GM19328 (cell line): ENCODE data around the gene SLC36A1.
"Not testable (repeated sequence)": the region's sequence is repeated elsewhere in the genome, so short reads cannot be mapped to it uniquely, and the experiment has no call there.

ENCODE experiments used
- ATAC-seq: cut with Tn5 transposase; IDR thresholded peaks from one replicate; pipeline ENCODE4 v1.9.1; 2021; ENCODE audit warnings: mild to moderate bottlenecking, moderate library complexity; ENCODE audit not compliant: unreplicated experiment

The SLC36A1 gene

GRCh38 chr5:151483176-151483575 is 35.8 kb downstream of the SLC36A1 start:
- no peak for ATAC-seq

GRCh38 chr5:151483647-151484046 is 36.2 kb downstream of the SLC36A1 start:
- no peak for ATAC-seq

DNA sequence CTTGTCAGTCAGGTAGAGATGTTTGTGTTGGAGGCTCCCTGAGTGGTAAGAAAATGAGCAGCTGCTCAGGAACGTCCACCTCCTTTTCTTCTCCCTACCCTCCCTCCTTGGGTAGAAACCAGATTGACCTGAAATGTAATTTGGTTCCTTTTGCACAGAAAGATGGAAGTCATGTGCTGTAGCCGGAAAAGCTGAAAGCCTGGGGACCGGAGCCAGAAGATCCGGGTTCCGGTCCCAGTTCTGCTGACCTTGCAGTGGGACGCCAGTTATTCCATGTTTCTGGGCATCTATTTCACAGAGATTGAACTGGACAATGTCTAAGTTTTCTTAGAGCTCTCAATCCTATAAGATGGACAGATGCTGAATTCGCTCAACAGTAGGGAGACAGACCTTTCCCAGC is 40.1 kb downstream of the SLC36A1 start:
- no peak for ATAC-seq

DNA sequence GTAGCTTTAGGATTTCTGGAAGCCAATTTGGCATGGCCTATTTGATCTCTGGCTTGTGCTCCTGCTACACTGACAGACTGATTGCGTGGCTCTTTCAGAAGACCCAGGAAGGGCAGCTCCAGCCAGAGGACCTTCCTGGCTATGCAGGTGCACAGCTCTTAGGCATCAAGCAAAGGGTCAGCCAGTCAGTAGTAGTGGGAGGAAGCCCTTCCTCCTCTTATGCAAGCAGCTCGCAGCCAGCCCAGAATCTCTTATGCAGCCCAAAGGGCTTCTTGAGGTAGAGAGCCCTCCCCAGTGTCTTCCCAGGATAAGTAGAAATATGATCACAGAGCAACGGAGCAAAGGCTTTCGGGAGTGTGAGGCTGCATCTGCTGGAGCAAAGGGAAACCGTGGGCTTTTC is 43.2 kb downstream of the SLC36A1 start:
- ATAC-seq = no peak

DNA sequence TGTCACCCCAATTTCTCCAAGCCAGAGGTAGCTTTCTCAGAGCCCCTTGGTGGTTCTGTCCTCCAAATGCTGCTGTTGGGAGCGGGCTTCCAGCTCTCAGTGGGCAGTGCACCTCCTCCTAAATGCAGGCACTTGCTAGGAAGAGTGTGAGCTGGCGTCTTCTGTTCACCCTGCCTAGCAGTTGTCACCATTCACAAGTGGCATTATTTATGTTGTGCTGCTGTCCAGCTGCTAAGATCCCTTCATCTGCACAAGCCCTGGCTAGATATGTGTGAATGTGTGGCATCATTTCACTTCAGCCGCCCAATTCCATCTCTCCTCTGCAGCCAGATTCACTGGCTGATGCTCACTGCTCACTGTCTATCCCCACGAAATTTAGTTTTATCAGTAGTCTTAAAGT is 43.7 kb downstream of the SLC36A1 start:
- ATAC-seq = no peak

DNA sequence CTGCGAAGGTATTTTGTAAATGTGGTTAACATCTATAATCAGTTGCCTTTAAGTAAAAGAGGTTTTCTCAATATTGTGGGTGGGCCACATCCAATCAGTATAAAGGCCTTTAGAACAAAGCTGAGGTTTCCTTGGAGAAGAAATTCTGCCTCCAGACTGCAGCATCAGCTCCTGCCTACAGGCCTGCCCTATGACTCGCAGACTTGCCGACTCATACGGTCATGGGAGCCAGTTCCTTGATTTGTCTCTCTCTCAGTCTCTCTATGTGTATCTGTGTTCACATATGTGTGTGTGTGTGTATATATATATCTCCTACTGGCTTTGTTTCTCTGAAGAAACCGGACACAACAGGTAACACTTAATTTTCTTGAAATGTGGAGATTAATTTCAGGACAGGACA is 45.3 kb downstream of the SLC36A1 start:
- no peak for ATAC-seq

DNA sequence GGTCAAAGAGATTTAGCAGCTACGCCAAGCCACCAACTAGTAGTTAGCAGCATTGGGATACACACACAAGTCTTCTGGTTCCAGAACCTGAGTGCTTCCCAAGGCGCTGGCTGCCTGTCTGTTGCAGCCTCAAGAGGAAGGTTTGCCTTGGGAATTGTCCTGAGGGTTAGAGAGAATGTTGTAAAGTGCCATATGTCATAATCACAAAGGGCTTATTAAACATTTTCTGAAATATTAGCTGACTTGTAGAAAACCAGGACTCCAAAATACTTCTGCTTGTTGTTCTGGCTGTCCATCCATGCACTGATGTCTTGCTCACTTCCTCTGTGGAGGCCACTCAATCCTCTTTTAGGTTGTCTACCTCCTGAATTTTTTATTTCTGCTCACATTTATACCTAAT is 46.3 kb downstream of the SLC36A1 start:
- ATAC-seq = no peak

- ATAC-seq = no peak
These were observed 47.9 kb downstream of the SLC36A1 start for GRCh38 chr5:151495320-151495719.

GRCh38 chr5:151496041-151496484 is 48.7 kb downstream of the SLC36A1 start:
- no peak for ATAC-seq

- no peak for ATAC-seq
These were observed 50.1 kb downstream of the SLC36A1 start for GRCh38 chr5:151497391-151498002.

GRCh38 chr5:151498395-151499155 is 51.2 kb downstream of the SLC36A1 start:
- no peak for ATAC-seq

DNA sequence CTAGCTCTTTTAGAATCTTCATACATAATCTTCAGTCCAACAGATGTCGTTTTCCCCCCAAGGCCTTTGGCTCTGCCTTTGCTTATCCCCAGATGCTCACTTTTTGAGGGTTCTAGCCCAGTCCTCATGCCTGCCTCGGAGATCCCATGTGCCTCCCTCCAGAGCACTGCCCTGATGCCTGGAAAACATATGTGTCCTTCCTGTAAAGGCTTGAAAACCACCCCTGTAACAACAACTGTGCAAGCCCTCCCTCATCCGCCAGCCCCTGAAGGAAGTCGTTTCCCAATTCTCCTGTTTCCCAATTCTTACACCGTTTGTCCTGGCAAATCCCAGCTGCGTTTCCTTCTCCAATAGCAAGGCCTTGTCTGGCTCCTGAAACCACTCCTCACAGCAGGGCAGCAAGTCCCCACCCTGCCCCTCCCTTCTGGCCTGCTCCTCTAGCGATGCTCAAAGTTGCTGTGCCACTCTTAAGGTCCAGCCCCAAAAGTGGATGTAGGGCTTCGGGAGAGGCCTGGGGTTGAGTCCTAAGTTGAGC is 52.2 kb downstream of the SLC36A1 start:
- no peak for ATAC-seq

DNA sequence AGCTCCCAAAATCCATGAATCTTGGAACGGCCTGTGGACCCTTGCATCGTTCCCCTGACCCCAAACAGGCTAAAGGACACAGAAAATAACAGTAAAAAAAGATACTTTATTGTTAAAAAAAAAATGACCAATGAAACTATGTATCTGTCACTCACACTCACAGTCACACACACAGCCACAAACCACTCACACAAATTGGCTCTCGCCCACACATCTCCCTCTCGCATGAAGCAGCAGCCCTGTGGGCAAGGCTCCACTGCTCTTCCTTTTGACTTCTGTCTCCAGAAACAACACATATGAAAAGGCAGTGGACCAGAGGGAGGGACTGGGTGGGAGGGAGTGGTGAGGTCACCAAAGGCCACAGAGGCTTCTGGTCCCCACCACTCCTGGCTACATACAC is 56.6 kb downstream of the SLC36A1 start:
- ATAC-seq = no peak

GRCh38 chr5:151508308-151508707 is 60.9 kb downstream of the SLC36A1 start:
- ATAC-seq = not testable (repeated sequence)

GRCh38 chr5:151509231-151509630 is 61.8 kb downstream of the SLC36A1 start:
- no peak for ATAC-seq

DNA sequence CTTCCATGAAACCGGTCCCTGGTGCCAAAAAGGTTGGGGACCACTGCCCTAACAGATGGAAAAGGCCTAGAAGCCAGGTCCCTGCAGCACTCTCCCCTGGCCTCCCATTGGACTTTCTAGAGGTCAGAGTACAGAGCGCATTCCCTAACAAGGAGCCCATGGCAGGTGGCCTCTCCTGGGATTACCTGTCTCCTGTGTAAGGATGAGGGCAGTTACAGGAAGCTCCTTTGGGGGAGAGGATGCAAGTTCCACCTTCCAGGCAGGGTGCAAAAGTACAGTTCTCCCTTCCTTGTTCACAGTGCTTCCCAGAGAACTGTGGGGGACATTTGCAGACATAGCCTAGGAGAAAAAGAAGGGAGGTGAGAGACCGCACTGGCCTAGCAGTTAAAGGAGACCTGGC is 62.4 kb downstream of the SLC36A1 start:
- ATAC-seq = no peak

GRCh38 chr5:151517122-151517920 is 69.9 kb downstream of the SLC36A1 start:
- no peak for ATAC-seq

DNA sequence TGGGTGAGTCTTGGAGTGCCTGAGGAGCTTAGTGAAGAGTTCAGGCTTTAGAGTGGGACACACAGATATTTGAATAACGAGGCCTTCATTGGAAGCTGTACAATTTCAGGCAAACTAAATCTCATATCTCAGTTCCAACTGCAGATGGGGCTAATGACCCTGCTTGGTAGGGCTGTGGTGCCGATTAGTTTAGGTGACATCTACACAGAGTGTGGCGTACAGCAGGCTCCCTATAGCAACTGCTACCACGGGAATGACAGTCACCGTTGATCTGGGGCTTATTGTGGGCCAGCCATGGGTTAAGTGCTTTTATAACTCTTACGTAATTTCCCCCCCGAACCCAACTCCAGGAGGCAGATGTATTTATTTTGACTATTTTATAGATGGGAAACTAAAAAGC is 72.9 kb downstream of the SLC36A1 start:
- ATAC-seq = no peak

GRCh38 chr5:151522226-151522625 is 74.8 kb downstream of the SLC36A1 start:
- ATAC-seq = no peak

DNA sequence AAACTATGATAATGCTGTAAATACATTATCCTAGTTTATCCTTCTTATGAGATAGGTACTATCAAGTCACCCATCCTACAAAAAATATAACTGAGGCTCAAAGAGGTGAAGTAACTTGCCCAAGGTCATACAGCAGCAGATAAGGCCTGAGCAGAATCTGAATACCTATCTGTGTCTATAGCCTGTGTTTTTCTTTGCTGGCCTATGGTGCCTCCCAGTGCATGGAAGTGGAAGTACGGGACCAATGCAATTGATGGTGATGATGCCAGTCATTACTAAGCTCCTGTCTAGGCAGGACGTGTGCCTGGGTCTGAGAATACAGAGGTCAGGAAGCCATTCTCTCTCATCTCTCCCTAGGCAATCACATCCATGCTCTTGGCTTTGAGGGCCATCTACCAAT is 75.9 kb downstream of the SLC36A1 start:
- peak; percentile 80 for ATAC-seq

DNA sequence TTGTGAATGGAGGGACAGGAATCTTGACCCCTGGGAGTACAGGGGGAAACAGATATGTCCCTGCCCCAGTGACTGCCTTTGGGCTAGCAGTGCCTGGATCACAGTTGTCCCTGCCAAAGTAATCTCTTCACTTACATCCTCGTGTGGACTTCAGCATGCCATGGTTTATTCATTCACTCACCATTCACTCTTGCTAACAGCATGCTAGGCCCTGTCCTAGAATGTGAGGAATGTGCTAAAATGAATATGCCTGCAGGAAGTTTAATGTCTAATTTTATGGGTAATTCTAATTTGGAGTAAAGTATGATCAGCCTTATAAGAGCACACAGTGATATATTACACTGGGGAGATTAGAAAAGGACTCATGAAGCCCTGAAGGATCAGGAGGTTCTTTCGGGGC is 80.8 kb downstream of the SLC36A1 start:
- no peak for ATAC-seq

- ATAC-seq = no peak
These were observed 81.6 kb downstream of the SLC36A1 start for GRCh38 chr5:151528996-151529395.
